Fibroblast of lung (primary cell): Measurements from ENCODE around the gene AFAP1L2. TPM values are rescaled to one million over a fixed set of nuclear protein-coding genes. Genes with fewer than 3 reads are reported as not detected.
A peak's percentile ranks its signal among the peaks of the same experiment; 100 is the strongest.

ENCODE experiments used
- DNase-seq, 2 donors: peaks; one replicate each; pipeline versions ENCODE4 v3.0.0 to v3.0.0-alpha.2; 2010; ENCODE audit warnings: low read depth in 2 of 2
- H2AFZ ChIP-seq: 2 replicates; pipeline ENCODE4 v1.5.1; 2012; ENCODE audit warnings: low read length, control low read depth, inconsistent platforms
- H3K27ac ChIP-seq: 2 replicates; pipeline ENCODE4 v1.5.1; 2011; ENCODE audit warnings: low read length, control low read depth; ENCODE audit not compliant: insufficient read depth
- H3K27me3 ChIP-seq: 2 replicates; pipeline ENCODE4 v1.5.1; 2011; ENCODE audit warnings: mild to moderate bottlenecking, low read length; ENCODE audit not compliant: control insufficient read depth, insufficient read depth
- H3K36me3 ChIP-seq: 2 replicates; pipeline ENCODE4 v1.5.1; 2011; ENCODE audit warnings: low read length; ENCODE audit not compliant: control insufficient read depth, insufficient read depth
- H3K4me1 ChIP-seq: 2 replicates; pipeline ENCODE4 v1.5.1; 2011; ENCODE audit warnings: low read length; ENCODE audit not compliant: control insufficient read depth, insufficient read depth; ENCODE audit errors: extremely low read depth
- H3K4me2 ChIP-seq: 2 replicates; pipeline ENCODE4 v1.5.1; 2011; ENCODE audit warnings: low read length, control low read depth; ENCODE audit not compliant: insufficient read depth; ENCODE audit errors: extremely low read depth
- H3K4me3 ChIP-seq, 4 experiments: fragments of 200-600 bp in 1 of 4; sonication (generic) in 1 of 4; replicated peaks in 1 of 4; 2 replicates each; pipeline ENCODE4 v1.5.1; 2011 to 2016; ENCODE audit warnings: low read length in 4 of 4, low read depth in 3 of 4, mild to moderate bottlenecking in 3 of 4, control low read depth in 2 of 4, inconsistent platforms in 1 of 4, mixed read lengths in 1 of 4; ENCODE audit not compliant: insufficient read depth in 1 of 4; ENCODE audit errors: control extremely low read depth in 1 of 4
- H3K79me2 ChIP-seq: 2 replicates; pipeline ENCODE4 v1.5.1; 2012; ENCODE audit warnings: mild to moderate bottlenecking, low read length, inconsistent platforms; ENCODE audit not compliant: control insufficient read depth, insufficient read depth
- H3K9ac ChIP-seq: 2 replicates; pipeline ENCODE4 v1.5.1; 2011; ENCODE audit warnings: mild to moderate bottlenecking, low read length, control low read depth; ENCODE audit not compliant: insufficient read depth
- H3K9me3 ChIP-seq: 2 replicates; pipeline ENCODE4 v1.5.1; 2012; ENCODE audit warnings: low read depth, low read length; ENCODE audit not compliant: control insufficient read depth, insufficient read depth
- H4K20me1 ChIP-seq: 2 replicates; pipeline ENCODE4 v1.5.1; 2011; ENCODE audit warnings: low read length; ENCODE audit not compliant: control insufficient read depth, insufficient read depth; ENCODE audit errors: extremely low read depth
- EZH2 ChIP-seq: IDR thresholded peaks from 2 replicates; pipeline ENCODE4 v1.5.1; 2012; ENCODE audit warnings: low read length, control low read depth, mild to moderate bottlenecking; ENCODE audit errors: missing control alignments
- polyA plus RNA-seq, 2 donors: library from polyadenylated mRNA; depleted of rRNA in 1 of 2; stranded (reverse) in 1 of 2; unstranded in 1 of 2; fragments of >200 nt; gene quantifications; 2 replicates each; pipeline ENCODE4 v1.2.1, GENCODE V29; 2011 to 2012; ENCODE audit warnings: missing spikeins in 1 of 2
- total RNA-seq: library from RNA; depleted of rRNA; stranded (reverse); fragments of >200 nt; gene quantifications from 2 replicates; pipeline ENCODE4 v1.2.1, GENCODE V29; 2014
- TF ChIP-seq, protein P1 (sequence below), 2 donors: IDR thresholded peaks in 1 of 2; conservative IDR thresholded peaks in 1 of 2; 1 replicate in 1 of 2; 2 replicates in 1 of 2; pipeline ENCODE4 v1.5.1; 2011 to 2012; ENCODE audit warnings: low read length in 2 of 2, control low read depth in 1 of 2, inconsistent platforms in 1 of 2, low read depth in 1 of 2, mild to moderate bottlenecking in 1 of 2

Gene AFAP1L2
- total and polyA plus RNA-seq, 2 donors (not counting 1 experiment from before 2014, with no cell fraction given), result 0.17 to 9.6 TPM

DNA sequence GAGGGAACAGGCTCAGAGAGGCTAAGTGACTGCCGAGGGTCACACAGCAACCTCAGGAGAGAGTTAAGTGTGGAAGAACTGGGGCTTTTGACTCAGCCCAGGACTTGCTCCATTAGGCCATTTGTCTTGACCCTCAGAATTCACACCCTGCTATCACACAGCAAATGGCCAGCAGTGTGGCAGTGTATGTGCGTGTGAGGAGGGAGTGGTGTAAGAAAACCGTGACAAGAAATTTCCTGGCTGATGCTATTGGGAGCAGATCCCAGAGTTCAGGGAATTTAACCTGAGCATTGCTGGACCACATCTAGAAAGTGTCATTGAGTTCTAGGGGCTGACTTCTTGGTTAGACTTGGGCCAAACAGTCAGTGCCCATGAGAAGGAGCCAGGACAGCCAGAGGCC, 146.8 kb downstream of the AFAP1L2 start:
- Histone ChIP-seq H3K9me3 (no peaks in the 10 kb centered on the region), H3K4me1 (peaks cover 17% of the 10 kb centered on the region), H2AFZ (no peak overlapping the region), H3K79me2 (no peaks in the 10 kb centered on the region), H3K36me3 (no peaks in the 10 kb centered on the region), H3K4me3 (no peak overlapping the region), H3K27me3 (no peaks in the 10 kb centered on the region), H3K9ac (no peak overlapping the region), H3K27ac (no peak overlapping the region), H3K4me2 (no peak overlapping the region), H4K20me1 (no peaks in the 10 kb centered on the region)
- TF ChIP-seq EZH2, result no peak
- TF ChIP-seq, protein P1, sequence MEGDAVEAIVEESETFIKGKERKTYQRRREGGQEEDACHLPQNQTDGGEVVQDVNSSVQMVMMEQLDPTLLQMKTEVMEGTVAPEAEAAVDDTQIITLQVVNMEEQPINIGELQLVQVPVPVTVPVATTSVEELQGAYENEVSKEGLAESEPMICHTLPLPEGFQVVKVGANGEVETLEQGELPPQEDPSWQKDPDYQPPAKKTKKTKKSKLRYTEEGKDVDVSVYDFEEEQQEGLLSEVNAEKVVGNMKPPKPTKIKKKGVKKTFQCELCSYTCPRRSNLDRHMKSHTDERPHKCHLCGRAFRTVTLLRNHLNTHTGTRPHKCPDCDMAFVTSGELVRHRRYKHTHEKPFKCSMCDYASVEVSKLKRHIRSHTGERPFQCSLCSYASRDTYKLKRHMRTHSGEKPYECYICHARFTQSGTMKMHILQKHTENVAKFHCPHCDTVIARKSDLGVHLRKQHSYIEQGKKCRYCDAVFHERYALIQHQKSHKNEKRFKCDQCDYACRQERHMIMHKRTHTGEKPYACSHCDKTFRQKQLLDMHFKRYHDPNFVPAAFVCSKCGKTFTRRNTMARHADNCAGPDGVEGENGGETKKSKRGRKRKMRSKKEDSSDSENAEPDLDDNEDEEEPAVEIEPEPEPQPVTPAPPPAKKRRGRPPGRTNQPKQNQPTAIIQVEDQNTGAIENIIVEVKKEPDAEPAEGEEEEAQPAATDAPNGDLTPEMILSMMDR (conservative IDR thresholded peaks at IDR 0.05 in 1 of 2, IDR thresholded peaks at IDR 0.05 in 1 of 2; ENCODE audit: low read depth in 1 of 2, low read length in 2 of 2), result no peak
- no peak for DNase-seq

DNA sequence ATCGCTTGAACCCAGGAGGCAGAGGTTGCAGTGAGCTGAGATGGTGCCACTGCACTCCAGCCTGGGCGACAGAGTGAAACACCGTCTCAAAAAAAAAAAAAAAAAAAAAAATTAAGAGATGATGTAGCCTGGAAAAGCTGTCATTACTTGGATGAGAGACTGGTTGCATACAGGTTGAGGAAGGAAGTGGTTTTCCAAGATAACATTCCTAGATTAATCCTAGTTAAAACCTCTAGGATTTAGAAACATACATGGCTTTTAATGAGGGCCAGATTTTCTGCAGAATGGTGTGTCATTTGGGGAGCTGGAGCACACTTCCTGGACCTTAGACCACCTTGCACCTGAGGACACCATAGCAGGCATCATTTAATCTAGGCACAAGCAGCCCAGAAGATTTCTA, 147.5 kb downstream of the AFAP1L2 start:
- Histone ChIP-seq H3K27me3 (no peaks in the 10 kb centered on the region), H3K9ac (no peak overlapping the region), H3K27ac (no peak overlapping the region), H2AFZ (no peak overlapping the region), H4K20me1 (no peaks in the 10 kb centered on the region), H3K36me3 (no peaks in the 10 kb centered on the region), H3K4me3 (no peak overlapping the region), H3K4me2 (no peak overlapping the region), H3K79me2 (no peaks in the 10 kb centered on the region), H3K4me1 (peaks cover 17% of the 10 kb centered on the region), H3K9me3 (no peaks in the 10 kb centered on the region)
- TF ChIP-seq EZH2, result no peak
- TF ChIP-seq, protein P1 (conservative IDR thresholded peaks at IDR 0.05 in 1 of 2, IDR thresholded peaks at IDR 0.05 in 1 of 2; ENCODE audit: low read depth in 1 of 2, low read length in 2 of 2), result no peak
- DNase-seq, result peak in 1 of 2 donors; percentile 62

DNA sequence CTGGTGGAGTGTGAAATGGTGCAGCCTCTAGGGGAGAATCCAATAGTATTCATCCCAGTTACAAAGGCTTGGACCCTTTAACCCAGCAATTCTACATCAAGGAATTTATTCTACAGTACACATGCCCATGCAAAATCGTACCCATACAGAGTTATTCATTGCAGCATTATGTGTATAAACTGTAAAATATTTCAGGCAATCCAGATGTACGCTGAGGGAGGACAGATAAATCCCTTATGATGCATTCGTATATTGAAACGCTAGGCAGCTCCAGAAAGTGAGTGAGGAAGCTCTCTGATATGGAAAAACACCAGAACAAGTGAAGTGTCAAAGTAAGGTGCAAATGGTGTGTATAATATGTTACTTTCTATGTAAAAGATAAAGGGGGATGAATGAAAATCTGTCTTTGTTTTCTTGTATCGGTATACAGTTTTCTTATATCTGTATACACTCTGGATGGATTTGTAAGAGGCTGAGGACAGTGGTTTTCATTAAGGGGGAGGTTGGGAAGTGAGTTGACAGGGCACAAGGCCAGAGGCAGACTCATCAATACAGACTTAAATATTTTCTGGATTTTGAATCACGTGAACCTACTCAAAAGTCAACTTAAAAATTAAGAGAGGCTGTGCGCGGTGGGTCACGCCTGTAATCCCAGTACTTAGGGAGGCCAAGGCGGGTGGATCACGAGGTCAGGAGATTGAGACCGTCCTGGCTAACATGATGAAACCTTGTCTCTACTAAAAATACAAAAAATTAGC, 148.1 kb downstream of the AFAP1L2 start:
- H3K9me3 ChIP-seq, result no peaks in the 10 kb centered on the region
- H3K4me2 ChIP-seq, result no peak overlapping the region
- H3K9ac ChIP-seq, result no peak overlapping the region
- no peak overlapping the region for H3K27ac ChIP-seq
- no peaks in the 10 kb centered on the region for H3K36me3 ChIP-seq
- no peak for DNase-seq
- no peaks in the 10 kb centered on the region for H4K20me1 ChIP-seq
- no peaks in the 10 kb centered on the region for H3K27me3 ChIP-seq
- peaks cover 14% of the 10 kb centered on the region for H3K4me1 ChIP-seq
- no peak overlapping the region for H3K4me3 ChIP-seq
- TF ChIP-seq, protein P1 (conservative IDR thresholded peaks at IDR 0.05 in 1 of 2, IDR thresholded peaks at IDR 0.05 in 1 of 2; ENCODE audit: low read depth in 1 of 2, low read length in 2 of 2), result no peak
- TF ChIP-seq EZH2, result no peak
- no peak overlapping the region for H2AFZ ChIP-seq
- no peaks in the 10 kb centered on the region for H3K79me2 ChIP-seq
